A549 treated with AZD9567 at 1 μM for 4 hours (cell line): ENCODE measurements around the gene SPTBN2. TPM values are rescaled to one million over a fixed set of nuclear protein-coding genes. Genes with fewer than 3 reads are reported as not detected.

Experiments used
- total RNA-seq: library from RNA; stranded (reverse); fragments of 200-300 nt; extraction: Qiagen RNA extraction; gene quantifications from 5 replicates; pipeline ENCODE4 v1.2.3, GENCODE V29; 2022; ENCODE audit not compliant: insufficient read depth

Gene SPTBN2
- total RNA-seq = 7.7 to 10.7 TPM (median 8.1 TPM) in 5 replicates

GRCh38 chr11:66728693-66729385, at the start of gene SPTBN2:
SPTBN2 (minus strand) TSS chr11:66729216; CDS start chr11:66721240, 7,976 bp downstream.

GRCh38 chr11:66677599-66678375, 51.2 kb downstream of the SPTBN2 start, which contains the start of gene RBM4B:
RBM4B (minus strand) TSS chr11:66677887; CDS start chr11:66677079, 808 bp downstream.

GRCh38 chr11:66638177-66639065, 90.6 kb downstream of the SPTBN2 start, which contains the start of gene RBM4:
RBM4 (plus strand) TSS chr11:66638703; CDS start chr11:66639712, 1,009 bp downstream.

Other genes starting within 250 kb of the SPTBN2 start
- 51.3 to 93.2 TPM (median 55.9 TPM) in 5 replicates for gene DPP3, start 248.8 kb downstream of the SPTBN2 start, total RNA-seq
- gene BBS1, start 218.6 kb downstream of the SPTBN2 start, total RNA-seq = 7.5 to 11.6 TPM (median 10.1 TPM) in 5 replicates
- gene ZDHHC24, start 183.2 kb downstream of the SPTBN2 start, total RNA-seq = 10.1 to 14.3 TPM (median 13.2 TPM) in 5 replicates
- 0.03 TPM in 1 of 5 replicates, not detected in the others for gene ACTN3, start 182.3 kb downstream of the SPTBN2 start, total RNA-seq
- 32.5 to 37.8 TPM (median 34.1 TPM) in 5 replicates for gene CTSF, start 160.6 kb downstream of the SPTBN2 start, total RNA-seq
- 0.53 to 0.89 TPM (median 0.64 TPM) in 5 replicates for gene CCDC87, start 136.2 kb downstream of the SPTBN2 start, total RNA-seq
- 22.3 to 32.8 TPM (median 30.4 TPM) in 5 replicates for gene CCS, start 136.0 kb downstream of the SPTBN2 start, total RNA-seq
- 85.0 to 108 TPM (median 90.7 TPM) in 5 replicates for gene RBM14, start 112.6 kb downstream of the SPTBN2 start, total RNA-seq
- 133 to 182 TPM (median 142 TPM) in 5 replicates for gene RBM4, start 90.5 kb downstream of the SPTBN2 start, total RNA-seq
- 18.8 to 25.4 TPM (median 20.4 TPM) in 5 replicates for gene RBM4B, start 51.3 kb downstream of the SPTBN2 start, total RNA-seq
- gene RCE1, start 114.2 kb upstream of the SPTBN2 start, total RNA-seq = 44.4 to 58.0 TPM (median 54.2 TPM) in 5 replicates
- gene LRFN4, start 127.8 kb upstream of the SPTBN2 start, total RNA-seq = 78.2 to 107 TPM (median 96.1 TPM) in 5 replicates
- gene PC, start 229.2 kb upstream of the SPTBN2 start, total RNA-seq = 26.3 to 41.3 TPM (median 36.9 TPM) in 5 replicates
- gene C11orf86, start 246.1 kb upstream of the SPTBN2 start, total RNA-seq = 23.8 to 55.4 TPM (median 44.0 TPM) in 5 replicates